Smooth muscle cell of the pulmonary artery (primary cell): Measurements from ENCODE around the gene CTNND1. TPM values are rescaled to one million over a fixed set of nuclear protein-coding genes. Genes with fewer than 3 reads are reported as not detected.

Source experiments
- total RNA-seq: library from RNA; depleted of rRNA; stranded (reverse); fragments of >200 nt; gene quantifications from 2 replicates; pipeline ENCODE4 v1.2.3, GENCODE V29; 2014

The CTNND1 gene
- 141 and 145 TPM in 2 replicates for total RNA-seq

GRCh38 chr11:57761301-57762234 lies at the start of gene CTNND1:
Gene CTNND1, plus strand, starts transcription at chr11:57761802. Its CDS starts 29,677 bp downstream, at chr11:57791479.

GRCh38 chr11:57712256-57713150 lies 49.1 kb upstream of the CTNND1 start, which contains the start of gene TMX2:
Gene TMX2, plus strand, starts transcription at chr11:57712593. Its CDS starts 26 bp downstream, at chr11:57712619.

GRCh38 chr11:57741132-57742086 lies 20.2 kb upstream of the CTNND1 start, which contains the start of gene SELENOH:
Gene SELENOH, plus strand, starts transcription at chr11:57741491. Its CDS starts 105 bp downstream, at chr11:57741596.

GRCh38 chr11:57751676-57752253 lies 9.8 kb upstream of the CTNND1 start, which contains the start of gene BTBD18:
Gene BTBD18, minus strand, starts transcription at chr11:57751819. Its CDS starts 631 bp downstream, at chr11:57751188.

Other genes starting within 250 kb of the CTNND1 start
- gene SLC43A1, start 246.1 kb upstream of the CTNND1 start, total RNA-seq: 6.3 and 12.7 TPM in 2 replicates
- gene TIMM10, start 231.0 kb upstream of the CTNND1 start, total RNA-seq: 18.6 and 24.2 TPM in 2 replicates
- not detected in 2 replicates for gene SMTNL1, start 224.2 kb upstream of the CTNND1 start, total RNA-seq
- 46.3 and 60.1 TPM in 2 replicates for gene UBE2L6, start 194.1 kb upstream of the CTNND1 start, total RNA-seq
- 11.6 and 43.9 TPM in 2 replicates for gene SERPING1, start 164.1 kb upstream of the CTNND1 start, total RNA-seq
- 1.2 and 1.8 TPM in 2 replicates for gene YPEL4, start 111.9 kb upstream of the CTNND1 start, total RNA-seq
- gene CLP1, start 104.0 kb upstream of the CTNND1 start, total RNA-seq: 11.0 and 13.5 TPM in 2 replicates
- gene ZDHHC5, start 93.7 kb upstream of the CTNND1 start, total RNA-seq: 47.3 and 57.9 TPM in 2 replicates
- 7.9 and 10.4 TPM in 2 replicates for gene MED19, start 49.6 kb upstream of the CTNND1 start, total RNA-seq
- 79.5 and 81.0 TPM in 2 replicates for gene TMX2, start 49.2 kb upstream of the CTNND1 start, total RNA-seq
- gene SELENOH, start 20.3 kb upstream of the CTNND1 start, total RNA-seq: 49.5 and 83.5 TPM in 2 replicates
- gene BTBD18, start 10.0 kb upstream of the CTNND1 start, total RNA-seq: not detected in 2 replicates